K562 (cell line): Measurements from ENCODE around the gene NAPEPLD.
"Not testable (repeated sequence)": the region's sequence is repeated elsewhere in the genome, so short reads cannot be mapped to it uniquely, and the experiment has no call there.

ENCODE experiments used
- CBX5 ChIP-seq: IDR thresholded peaks from 2 replicates; pipeline ENCODE4 v1.6.1; 2014; ENCODE audit warnings: low read depth, borderline replicate concordance
- CTCF ChIP-seq, 3 experiments: IDR thresholded peaks in 2 of 3; conservative IDR thresholded peaks in 1 of 3; 2 replicates each; pipeline ENCODE4 v1.5.1; 2011 to 2012; ENCODE audit warnings: low read length in 3 of 3, mild to moderate bottlenecking in 3 of 3, control low read depth in 2 of 3, improper control_type of control experiment in 1 of 3, inconsistent platforms in 1 of 3, low read depth in 1 of 3, mixed read lengths in 1 of 3, moderate library complexity in 1 of 3; ENCODE audit not compliant: insufficient read depth in 2 of 3
- CTCFL ChIP-seq: IDR thresholded peaks from 2 replicates; pipeline ENCODE4 v1.6.1; 2011; ENCODE audit warnings: borderline replicate concordance, low read depth, mild to moderate bottlenecking, moderate library complexity, low read length; ENCODE audit not compliant: insufficient read depth, poor library complexity, severe bottlenecking
- U2AF2 ChIP-seq: fragments of 200-400 bp; formaldehyde crosslinking; optimal IDR thresholded peaks from 2 replicates; pipeline ENCODE3; 2017; ENCODE audit warnings: low read depth, mild to moderate bottlenecking, low read length

GRCh38 chr7:103159072-103159471, 10.2 kb upstream of the NAPEPLD start:
- TF ChIP-seq CBX5; CTCF (IDR thresholded peaks at IDR 0.05 in 2 of 3, conservative IDR thresholded peaks at IDR 0.05 in 1 of 3; ENCODE audit: insufficient read depth in 2 of 3, low read depth in 1 of 3, low read length in 3 of 3); U2AF2; CTCFL: not testable (repeated sequence)
